ENCODE data around the gene MAP2K3.
A peak's percentile ranks its signal among the peaks of the same experiment; 100 is the strongest.

The MAP2K3 gene

GRCh38 chr17:21284319-21285163, at the start of gene MAP2K3:
TSS of gene MAP2K3 (plus strand) at chr17:21284711. CDS start at chr17:21284921, 210 bp downstream.
- in situ Hi-C loops (cut with MboI; ENCODE audit: low pct_unique_long_range_greater_than_20kb, low sequenced_read_pairs) = no loop called here

GRCh38 chr17:21235921-21236320, 48.6 kb upstream of the MAP2K3 start:
- in situ Hi-C loops (cut with MboI; ENCODE audit: low pct_unique_long_range_greater_than_20kb, low sequenced_read_pairs) = loop anchor here (25.0 kb wide), 1 partner anchor 99 kb away; the partner anchor contains the start of gene DHRS7B

More at GRCh38 chr17:21284319-21285163, at the start of gene MAP2K3:
- peak; percentile 99 for DNase-seq

GRCh38 chr17:21239680-21240368, 44.7 kb upstream of the MAP2K3 start:
- DNase-seq = peak; percentile 31
- in situ Hi-C loops (cut with MboI; ENCODE audit: low pct_unique_long_range_greater_than_20kb, low sequenced_read_pairs) = loop anchor here (25.0 kb wide), 1 partner anchor 103 kb away; the partner anchor contains the start of gene DHRS7B

More at GRCh38 chr17:21235921-21236320, 48.6 kb upstream of the MAP2K3 start:
- no peak for DNase-seq

- no peak for DNase-seq
- in situ Hi-C loops (cut with MboI; ENCODE audit: low pct_unique_long_range_greater_than_20kb, low sequenced_read_pairs) = loop anchor here (25.0 kb wide), 1 partner anchor 103 kb away; the partner anchor contains the start of gene DHRS7B
Observed at GRCh38 chr17:21240369-21241055, 44.0 kb upstream of the MAP2K3 start.

- no peak for DNase-seq
- in situ Hi-C loops (cut with MboI; ENCODE audit: low pct_unique_long_range_greater_than_20kb, low sequenced_read_pairs) = loop anchor here (25.0 kb wide), 1 partner anchor 104 kb away; the partner anchor contains the start of gene DHRS7B
Observed at GRCh38 chr17:21241564-21241963, 42.9 kb upstream of the MAP2K3 start.

GRCh38 chr17:21242026-21242697, 42.3 kb upstream of the MAP2K3 start:
- DNase-seq = no peak

GRCh38 chr17:21242780-21243515, 41.6 kb upstream of the MAP2K3 start:
- DNase-seq = no peak
- in situ Hi-C loops (cut with MboI; ENCODE audit: low pct_unique_long_range_greater_than_20kb, low sequenced_read_pairs) = loop anchor here (25.0 kb wide), 1 partner anchor 106 kb away; the partner anchor contains the start of gene DHRS7B

More at GRCh38 chr17:21242026-21242697, 42.3 kb upstream of the MAP2K3 start:
- in situ Hi-C loops (cut with MboI; ENCODE audit: low pct_unique_long_range_greater_than_20kb, low sequenced_read_pairs) = loop anchor here (25.0 kb wide), 1 partner anchor 105 kb away; the partner anchor contains the start of gene DHRS7B

GRCh38 chr17:21243516-21244303, 40.8 kb upstream of the MAP2K3 start:
- in situ Hi-C loops (cut with MboI; ENCODE audit: low pct_unique_long_range_greater_than_20kb, low sequenced_read_pairs) = loop anchor here (25.0 kb wide), 1 partner anchor 106 kb away; the partner anchor contains the start of gene DHRS7B
- no peak for DNase-seq

- DNase-seq = no peak
- in situ Hi-C loops (cut with MboI; ENCODE audit: low pct_unique_long_range_greater_than_20kb, low sequenced_read_pairs) = loop anchor here (25.0 kb wide), 1 partner anchor 108 kb away; the partner anchor contains the start of gene DHRS7B
Observed at GRCh38 chr17:21245639-21246084, 38.8 kb upstream of the MAP2K3 start.

GRCh38 chr17:21246698-21247097, 37.8 kb upstream of the MAP2K3 start:
- in situ Hi-C loops (cut with MboI; ENCODE audit: low pct_unique_long_range_greater_than_20kb, low sequenced_read_pairs) = loop anchor here (25.0 kb wide), 1 partner anchor 109 kb away; the partner anchor contains the start of gene DHRS7B
- DNase-seq = no peak

GRCh38 chr17:21247552-21248258, 36.8 kb upstream of the MAP2K3 start:
- in situ Hi-C loops (cut with MboI; ENCODE audit: low pct_unique_long_range_greater_than_20kb, low sequenced_read_pairs) = loop anchor here (25.0 kb wide), 1 partner anchor 110 kb away; the partner anchor contains the start of gene DHRS7B
- DNase-seq = no peak

GRCh38 chr17:21248500-21248899, 36.0 kb upstream of the MAP2K3 start:
- in situ Hi-C loops (cut with MboI; ENCODE audit: low pct_unique_long_range_greater_than_20kb, low sequenced_read_pairs) = loop anchor here (25.0 kb wide), 1 partner anchor 111 kb away; the partner anchor contains the start of gene DHRS7B
- DNase-seq = no peak

- DNase-seq = no peak
- in situ Hi-C loops (cut with MboI; ENCODE audit: low pct_unique_long_range_greater_than_20kb, low sequenced_read_pairs) = loop anchor here (25.0 kb wide), 1 partner anchor 112 kb away; the partner anchor contains the start of gene DHRS7B
Observed at GRCh38 chr17:21249086-21249795, 35.3 kb upstream of the MAP2K3 start.

- DNase-seq = no peak
- in situ Hi-C loops (cut with MboI; ENCODE audit: low pct_unique_long_range_greater_than_20kb, low sequenced_read_pairs) = loop anchor here (25.0 kb wide), 1 partner anchor 113 kb away; the partner anchor contains the start of gene DHRS7B
Observed at GRCh38 chr17:21249920-21250703, 34.4 kb upstream of the MAP2K3 start.

- no peak for DNase-seq
Observed at GRCh38 chr17:21250854-21251253, 33.7 kb upstream of the MAP2K3 start.

More at GRCh38 chr17:21250854-21251253, 33.7 kb upstream of the MAP2K3 start:
- in situ Hi-C loops (cut with MboI; ENCODE audit: low pct_unique_long_range_greater_than_20kb, low sequenced_read_pairs) = no loop called here

Measured in KBM-7 (cell line).